IgD-negative memory B cell (primary cell): ENCODE data around the gene HAGH. TPM values are rescaled to one million over a fixed set of nuclear protein-coding genes. Genes with fewer than 3 reads are reported as not detected.
A peak's percentile ranks its signal among the peaks of the same experiment; 100 is the strongest.

Source experiments
- H3K27ac Mint-ChIP-seq, 3 donors: one replicate each; pipeline ENCODE4 v1.8.0; 2020 to 2022; ENCODE audit warnings: mild to moderate bottlenecking in 3 of 3, mixed read lengths in 3 of 3, moderate library complexity in 1 of 3
- H3K27me3 Mint-ChIP-seq: one replicate; pipeline ENCODE4 v1.8.0; 2021; ENCODE audit warnings: mixed read lengths
- H3K36me3 Mint-ChIP-seq: one replicate; pipeline ENCODE4 v1.8.0; 2020; ENCODE audit warnings: mild to moderate bottlenecking, mixed read lengths
- H3K4me1 Mint-ChIP-seq, 3 donors: one replicate each; pipeline ENCODE4 v1.8.0; 2020 to 2022; ENCODE audit warnings: mixed read lengths in 3 of 3, mild to moderate bottlenecking in 1 of 3
- H3K4me3 Mint-ChIP-seq, 4 donors: one replicate each; pipeline ENCODE4 v1.8.0; 2020 to 2022; ENCODE audit warnings: mild to moderate bottlenecking in 4 of 4, mixed read lengths in 4 of 4, moderate library complexity in 3 of 4
- H3K9me3 Mint-ChIP-seq, 3 donors: one replicate each; pipeline ENCODE4 v1.8.0; 2020 to 2021; ENCODE audit warnings: mixed read lengths in 3 of 3, mild to moderate bottlenecking in 1 of 3
- polyA plus RNA-seq: library from polyadenylated mRNA; unstranded; fragments of 300-500 nt; fragmentation: Illumina TruSeq; gene quantifications from one replicate; pipeline ENCODE4 v1.2.3, GENCODE V29; 2021

Gene HAGH
- polyA plus RNA-seq, 1 donor from 2014 or later: 31.6 TPM

- peak within 1 kb of the TSS; percentile 94 to 99 (median 95) for H3K4me3 Mint-ChIP-seq
- H3K27me3 Mint-ChIP-seq: no peaks in the 10 kb centered on the region
Observed at GRCh38 chr16:1771188-1771863, 55.3 kb downstream of the HAGH start, which contains the start of gene NME3. Gene NME3 (minus strand): TSS chr16:1771543. CDS start chr16:1771534, 9 bp downstream.

GRCh38 chr16:1770328-1771187 is 56.1 kb downstream of the HAGH start:
- peak overlapping the region; percentile 81 to 99 (median 82) for H3K27ac Mint-ChIP-seq
- H3K4me3 Mint-ChIP-seq: peak overlapping the region; percentile 82 to 99 (median 91)
- peaks cover 6 to 13% (median 8%) of the 10 kb centered on the region in 3 donors for H3K4me1 Mint-ChIP-seq
- H3K9me3 Mint-ChIP-seq: no peaks in the 10 kb centered on the region
- no peaks in the 10 kb centered on the region for H3K27me3 Mint-ChIP-seq
- no peaks in the 10 kb centered on the region for H3K36me3 Mint-ChIP-seq

More at GRCh38 chr16:1771188-1771863, 55.3 kb downstream of the HAGH start, which contains the start of gene NME3:
- Mint-ChIP-seq H3K36me3 (no peaks in the 10 kb centered on the region), H3K27ac (peak within 1 kb of the TSS; percentile 87 to 99 (median 98)), H3K9me3 (no peaks in the 10 kb centered on the region), H3K4me1 (peaks cover 6 to 13% (median 8%) of the 10 kb centered on the region in 3 donors)

GRCh38 chr16:1769402-1770300 is 57.0 kb downstream of the HAGH start:
- Mint-ChIP-seq H3K27ac (peak overlapping the region; percentile 81 to 99 (median 82)), H3K27me3 (no peaks in the 10 kb centered on the region), H3K4me1 (peaks cover 6 to 12% (median 8%) of the 10 kb centered on the region in 3 donors), H3K9me3 (no peaks in the 10 kb centered on the region), H3K4me3 (peak overlapping the region; percentile 8 to 99 (median 91)), H3K36me3 (peaks cover 1% of the 10 kb centered on the region)

GRCh38 chr16:1768767-1769401 is 57.7 kb downstream of the HAGH start:
- H3K27me3 Mint-ChIP-seq: no peaks in the 10 kb centered on the region
- peak overlapping the region in 2 of 3 donors; percentile 82 to 99 for H3K27ac Mint-ChIP-seq
- H3K9me3 Mint-ChIP-seq: no peaks in the 10 kb centered on the region
- peaks cover 4 to 11% (median 8%) of the 10 kb centered on the region in 3 donors for H3K4me1 Mint-ChIP-seq
- H3K36me3 Mint-ChIP-seq: peaks cover 1% of the 10 kb centered on the region
- H3K4me3 Mint-ChIP-seq: peak overlapping the region in 2 of 4 donors; percentile 8 to 99

- H3K4me3 Mint-ChIP-seq: no peak overlapping the region
- H3K4me1 Mint-ChIP-seq: peaks cover 3 to 9% (median 8%) of the 10 kb centered on the region in 3 donors
- H3K27me3 Mint-ChIP-seq: no peaks in the 10 kb centered on the region
- H3K36me3 Mint-ChIP-seq: peaks cover 1% of the 10 kb centered on the region
- no peaks in the 10 kb centered on the region for H3K9me3 Mint-ChIP-seq
- H3K27ac Mint-ChIP-seq: peak overlapping the region in 2 of 3 donors; percentile 23 to 43
Observed at GRCh38 chr16:1768061-1768766, 58.4 kb downstream of the HAGH start.

- Mint-ChIP-seq H3K4me3 (peak overlapping the region in 1 of 4 donors; percentile 23), H3K36me3 (peaks cover 1% of the 10 kb centered on the region)
Observed at GRCh38 chr16:1767116-1767994, 59.3 kb downstream of the HAGH start.

GRCh38 chr16:1766701-1767100 is 59.9 kb downstream of the HAGH start:
- peak overlapping the region in 1 of 3 donors; percentile 64 for H3K27ac Mint-ChIP-seq
- peak overlapping the region in 1 of 4 donors; percentile 23 for H3K4me3 Mint-ChIP-seq

More at GRCh38 chr16:1767116-1767994, 59.3 kb downstream of the HAGH start:
- H3K27ac Mint-ChIP-seq: peak overlapping the region; percentile 23 to 64 (median 43)
- peaks cover 3 to 9% (median 7%) of the 10 kb centered on the region in 3 donors for H3K4me1 Mint-ChIP-seq
- no peaks in the 10 kb centered on the region for H3K9me3 Mint-ChIP-seq
- H3K27me3 Mint-ChIP-seq: no peaks in the 10 kb centered on the region

GRCh38 chr16:1766231-1766630 is 60.4 kb downstream of the HAGH start:
- Mint-ChIP-seq H3K4me3 (no peak overlapping the region), H3K27me3 (no peaks in the 10 kb centered on the region), H3K9me3 (no peaks in the 10 kb centered on the region), H3K36me3 (peaks cover 1% of the 10 kb centered on the region), H3K4me1 (peaks cover 0 to 3% (median 0%) of the 10 kb centered on the region in 3 donors), H3K27ac (no peak overlapping the region)

More at GRCh38 chr16:1766701-1767100, 59.9 kb downstream of the HAGH start:
- no peaks in the 10 kb centered on the region for H3K27me3 Mint-ChIP-seq
- H3K36me3 Mint-ChIP-seq: peaks cover 1% of the 10 kb centered on the region
- H3K4me1 Mint-ChIP-seq: peaks cover 0 to 3% (median under 1%) of the 10 kb centered on the region in 3 donors
- no peaks in the 10 kb centered on the region for H3K9me3 Mint-ChIP-seq

GRCh38 chr16:1765826-1766225 is 60.8 kb downstream of the HAGH start:
- peaks cover 0 to 3% (median 0%) of the 10 kb centered on the region in 3 donors for H3K4me1 Mint-ChIP-seq
- H3K9me3 Mint-ChIP-seq: no peaks in the 10 kb centered on the region
- H3K27me3 Mint-ChIP-seq: no peaks in the 10 kb centered on the region
- no peak overlapping the region for H3K4me3 Mint-ChIP-seq
- H3K27ac Mint-ChIP-seq: no peak overlapping the region
- peaks cover 3% of the 10 kb centered on the region for H3K36me3 Mint-ChIP-seq

GRCh38 chr16:1764971-1765370 is 61.7 kb downstream of the HAGH start:
- Mint-ChIP-seq H3K27me3 (no peaks in the 10 kb centered on the region), H3K4me3 (no peak overlapping the region), H3K27ac (no peak overlapping the region), H3K36me3 (peaks cover 3% of the 10 kb centered on the region), H3K9me3 (no peaks in the 10 kb centered on the region), H3K4me1 (peaks cover 0 to under 1% (median 0%) of the 10 kb centered on the region in 3 donors)

GRCh38 chr16:1763521-1764511 is 62.8 kb downstream of the HAGH start:
- no peaks in the 10 kb centered on the region for H3K4me1 Mint-ChIP-seq
- no peak overlapping the region for H3K4me3 Mint-ChIP-seq
- H3K9me3 Mint-ChIP-seq: no peaks in the 10 kb centered on the region
- H3K36me3 Mint-ChIP-seq: peaks cover 3% of the 10 kb centered on the region
- H3K27me3 Mint-ChIP-seq: no peaks in the 10 kb centered on the region
- H3K27ac Mint-ChIP-seq: no peak overlapping the region
